Activated CD4-positive, alpha-beta T cell treated with anti-CD3 and anti-CD28 coated beads, Interleukin-2, amount 10 ng/mL, durations not matched to agents 24 days and 14 days (primary cell): Measurements from ENCODE around the gene UCHL1. TPM values are rescaled to one million over a fixed set of nuclear protein-coding genes. Genes with fewer than 3 reads are reported as not detected.

ENCODE experiments used
- DNase-seq: peaks from one replicate; pipeline ENCODE4 v3.0.0; 2022
- H3K27ac Mint-ChIP-seq: one replicate; pipeline ENCODE4 v1.8.0; 2022; ENCODE audit warnings: mild to moderate bottlenecking, mixed read lengths
- H3K27me3 Mint-ChIP-seq: one replicate; pipeline ENCODE4 v1.8.0; 2022; ENCODE audit warnings: mixed read lengths
- H3K36me3 Mint-ChIP-seq: one replicate; pipeline ENCODE4 v1.8.0; 2022; ENCODE audit warnings: low read depth, mild to moderate bottlenecking, mixed read lengths
- H3K4me1 Mint-ChIP-seq: one replicate; pipeline ENCODE4 v1.8.0; 2021; ENCODE audit warnings: mixed read lengths
- H3K4me3 Mint-ChIP-seq: one replicate; pipeline ENCODE4 v1.8.0; 2022; ENCODE audit warnings: mild to moderate bottlenecking, moderate library complexity, mixed read lengths
- H3K9me3 Mint-ChIP-seq: one replicate; pipeline ENCODE4 v1.8.0; 2021; ENCODE audit warnings: mixed read lengths
- intact Hi-C: fragments of 100-400 bp; cut with micrococcal nuclease; formaldehyde crosslinking; loops from one replicate; pipeline ENCODE4 v1.15.1; 2023
- total RNA-seq: library from RNA; stranded (reverse); gene quantifications from 2 replicates; pipeline ENCODE4 v1.2.3, GENCODE V29; 2022

The UCHL1 gene
- total RNA-seq, 1 donor from 2014 or later: 0.35 TPM

DNA sequence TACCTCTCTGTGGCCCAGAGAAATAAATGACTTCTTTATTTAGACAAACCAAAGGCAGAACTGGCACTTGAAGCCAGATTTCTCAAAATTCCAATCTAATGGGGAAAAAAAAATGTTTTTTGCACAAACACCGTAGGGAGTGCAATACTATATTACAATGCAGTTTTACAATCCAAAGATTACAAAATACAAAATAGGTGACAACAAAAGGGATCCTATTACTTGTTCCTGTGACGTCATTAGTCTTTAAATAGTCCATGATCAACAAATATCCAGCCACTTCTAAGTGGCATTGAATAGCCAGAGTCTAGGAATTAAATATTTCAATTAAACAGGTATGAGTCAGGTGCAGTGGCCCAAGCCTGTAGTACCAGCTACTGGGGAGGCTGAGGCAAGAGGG is 39.4 kb upstream of the UCHL1 start:
- peaks cover 65% of the 10 kb centered on the region for H3K27me3 Mint-ChIP-seq
- no peak overlapping the region for H3K27ac Mint-ChIP-seq
- no peak overlapping the region for H3K4me3 Mint-ChIP-seq
- intact Hi-C loops: loop anchor here (5.0 kb wide), 1 partner anchor 40 kb away; the partner anchor contains the start of gene UCHL1
- no peaks in the 10 kb centered on the region for H3K36me3 Mint-ChIP-seq
- H3K9me3 Mint-ChIP-seq: peaks cover 6% of the 10 kb centered on the region
- peaks cover 27% of the 10 kb centered on the region for H3K4me1 Mint-ChIP-seq
- DNase-seq: no peak

DNA sequence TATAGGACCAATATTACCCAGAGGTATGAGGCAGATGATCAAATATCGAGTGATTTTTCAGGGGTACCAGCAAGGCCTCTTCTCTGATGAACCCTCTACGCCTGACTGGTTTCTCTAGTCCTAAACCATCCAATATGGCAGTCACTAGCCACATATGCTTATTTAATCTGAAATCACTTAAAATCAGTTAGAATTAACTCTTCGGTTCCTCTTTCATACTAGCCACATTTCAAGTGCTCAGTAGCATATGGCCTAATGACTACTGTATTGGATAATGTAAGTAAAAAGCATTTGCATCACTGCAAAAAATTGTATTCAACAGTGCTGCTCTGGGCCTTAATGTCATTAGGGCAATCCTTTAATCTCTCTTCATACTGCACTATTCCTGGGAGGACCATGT is 38.0 kb upstream of the UCHL1 start:
- peaks cover 6% of the 10 kb centered on the region for H3K9me3 Mint-ChIP-seq
- no peak overlapping the region for H3K27ac Mint-ChIP-seq
- H3K27me3 Mint-ChIP-seq: peaks cover 59% of the 10 kb centered on the region
- DNase-seq: no peak
- no peak overlapping the region for H3K4me3 Mint-ChIP-seq
- H3K36me3 Mint-ChIP-seq: no peaks in the 10 kb centered on the region
- intact Hi-C loops: loop anchor here (5.0 kb wide), 1 partner anchor 39 kb away; the partner anchor contains the start of gene UCHL1
- peaks cover 16% of the 10 kb centered on the region for H3K4me1 Mint-ChIP-seq

- H3K27ac Mint-ChIP-seq: no peak overlapping the region
- peaks cover 57% of the 10 kb centered on the region for H3K27me3 Mint-ChIP-seq
- H3K36me3 Mint-ChIP-seq: no peaks in the 10 kb centered on the region
These were observed 37.2 kb upstream of the UCHL1 start for GRCh38 chr4:41219421-41219950.

DNA sequence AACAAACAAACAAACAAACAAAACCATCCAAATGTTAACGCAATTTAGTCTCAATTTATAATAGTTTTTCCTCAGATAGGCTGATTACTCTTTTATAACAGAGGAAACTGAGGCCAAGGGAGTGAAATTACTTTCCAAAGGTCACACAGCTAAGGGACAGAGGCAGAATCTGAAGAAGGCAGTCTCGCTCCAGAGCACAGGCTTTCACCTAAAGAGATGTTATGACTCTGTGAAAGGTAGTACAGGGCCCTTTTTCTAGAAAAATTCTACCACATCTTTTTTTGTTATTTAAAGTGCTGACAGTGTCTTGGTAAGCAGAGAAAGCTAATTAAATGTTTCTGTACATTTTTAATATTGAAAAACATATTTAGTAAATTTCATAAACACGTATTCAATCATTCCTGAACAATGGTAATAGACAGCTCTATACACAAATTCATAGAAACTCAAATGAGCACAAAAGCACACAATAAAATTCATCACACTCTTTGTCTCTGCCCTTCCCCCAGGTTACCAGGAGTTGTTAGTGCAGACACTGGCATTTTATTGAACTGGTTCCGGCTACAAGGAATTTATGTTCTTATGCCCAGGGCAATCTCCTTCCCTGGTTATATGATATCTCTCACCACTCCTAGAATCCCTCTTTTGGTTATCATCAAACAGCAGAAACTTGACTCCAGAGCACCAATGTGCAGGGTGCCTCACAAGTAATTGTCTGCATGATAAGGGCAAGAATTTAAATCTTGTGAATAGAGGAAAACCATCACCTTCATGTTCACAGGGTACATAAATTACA is 34.7 kb upstream of the UCHL1 start:
- no peaks in the 10 kb centered on the region for H3K36me3 Mint-ChIP-seq
- intact Hi-C loops: no loop called here
- H3K4me1 Mint-ChIP-seq: peaks cover under 1% of the 10 kb centered on the region
- no peak for DNase-seq
- peaks cover 36% of the 10 kb centered on the region for H3K27me3 Mint-ChIP-seq
- peaks cover 1% of the 10 kb centered on the region for H3K9me3 Mint-ChIP-seq
- H3K4me3 Mint-ChIP-seq: no peak overlapping the region
- no peak overlapping the region for H3K27ac Mint-ChIP-seq

More at GRCh38 chr4:41219421-41219950, 37.2 kb upstream of the UCHL1 start:
- Mint-ChIP-seq H3K9me3 (peaks cover 6% of the 10 kb centered on the region), H3K4me3 (no peak overlapping the region), H3K4me1 (peaks cover 16% of the 10 kb centered on the region)
- intact Hi-C loops: loop anchor here (5.0 kb wide), 1 partner anchor 38 kb away; the partner anchor contains the start of gene UCHL1
- DNase-seq: no peak

DNA sequence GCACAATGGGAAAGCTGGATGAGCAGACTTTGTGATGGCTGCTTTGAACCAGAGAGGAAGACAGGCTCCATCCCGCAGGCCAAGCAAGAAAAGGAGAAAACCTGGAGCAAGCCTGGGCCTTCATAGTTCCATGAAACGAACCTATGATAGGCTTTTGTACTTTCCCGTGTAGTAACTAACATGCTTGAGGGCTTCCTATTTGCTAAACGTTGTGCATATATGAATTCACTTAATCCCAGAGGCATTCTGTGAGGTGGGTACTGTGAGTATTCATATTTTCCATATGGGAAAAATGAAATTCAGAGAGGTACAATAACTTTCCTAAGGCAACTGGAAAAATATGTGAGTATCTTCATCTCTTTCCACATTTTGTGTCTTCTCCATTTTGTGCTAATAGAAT is 28.8 kb upstream of the UCHL1 start:
- H3K27me3 Mint-ChIP-seq: peaks cover 8% of the 10 kb centered on the region
- no peak overlapping the region for H3K4me3 Mint-ChIP-seq
- H3K27ac Mint-ChIP-seq: no peak overlapping the region
- H3K36me3 Mint-ChIP-seq: no peaks in the 10 kb centered on the region
- no peaks in the 10 kb centered on the region for H3K4me1 Mint-ChIP-seq
- H3K9me3 Mint-ChIP-seq: no peaks in the 10 kb centered on the region
- no peak for DNase-seq
- intact Hi-C loops: no loop called here

DNA sequence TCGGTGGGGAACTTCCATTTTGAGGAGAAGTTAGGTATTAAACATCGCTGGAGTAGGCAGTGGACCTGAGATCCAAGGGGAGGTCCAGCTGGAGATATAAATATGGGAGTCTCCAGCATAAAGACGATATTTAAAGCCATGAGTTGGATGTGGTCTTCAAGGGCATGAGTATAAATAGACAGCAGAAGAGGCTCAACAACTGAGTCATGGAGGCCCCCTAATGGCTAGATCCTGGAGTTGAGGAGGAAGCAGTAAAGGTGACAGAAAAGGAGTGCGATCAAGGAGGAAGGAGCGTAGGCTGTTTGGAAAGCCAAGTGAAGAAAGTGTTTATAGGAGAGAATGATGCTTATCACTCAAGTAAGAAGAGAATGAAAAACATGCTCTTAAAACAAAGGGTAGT is 24.3 kb upstream of the UCHL1 start:
- H3K4me1 Mint-ChIP-seq: no peaks in the 10 kb centered on the region
- intact Hi-C loops: no loop called here
- H3K9me3 Mint-ChIP-seq: no peaks in the 10 kb centered on the region
- H3K36me3 Mint-ChIP-seq: no peaks in the 10 kb centered on the region
- H3K27ac Mint-ChIP-seq: no peak overlapping the region
- DNase-seq: no peak
- peaks cover 3% of the 10 kb centered on the region for H3K27me3 Mint-ChIP-seq
- H3K4me3 Mint-ChIP-seq: no peak overlapping the region

- DNase-seq: no peak
- peaks cover 3% of the 10 kb centered on the region for H3K27me3 Mint-ChIP-seq
- H3K36me3 Mint-ChIP-seq: no peaks in the 10 kb centered on the region
- H3K9me3 Mint-ChIP-seq: no peaks in the 10 kb centered on the region
- no peaks in the 10 kb centered on the region for H3K4me1 Mint-ChIP-seq
- intact Hi-C loops: no loop called here
- no peak overlapping the region for H3K27ac Mint-ChIP-seq
- H3K4me3 Mint-ChIP-seq: no peak overlapping the region
These were observed 23.9 kb upstream of the UCHL1 start for GRCh38 chr4:41232856-41233255.

- H3K27me3 Mint-ChIP-seq: peaks cover 3% of the 10 kb centered on the region
- no peak for DNase-seq
- no peaks in the 10 kb centered on the region for H3K36me3 Mint-ChIP-seq
- no peak overlapping the region for H3K27ac Mint-ChIP-seq
- no peak overlapping the region for H3K4me3 Mint-ChIP-seq
- no peaks in the 10 kb centered on the region for H3K4me1 Mint-ChIP-seq
- H3K9me3 Mint-ChIP-seq: no peaks in the 10 kb centered on the region
- intact Hi-C loops: no loop called here
These were observed 20.7 kb upstream of the UCHL1 start for GRCh38 chr4:41236032-41236431.

DNA sequence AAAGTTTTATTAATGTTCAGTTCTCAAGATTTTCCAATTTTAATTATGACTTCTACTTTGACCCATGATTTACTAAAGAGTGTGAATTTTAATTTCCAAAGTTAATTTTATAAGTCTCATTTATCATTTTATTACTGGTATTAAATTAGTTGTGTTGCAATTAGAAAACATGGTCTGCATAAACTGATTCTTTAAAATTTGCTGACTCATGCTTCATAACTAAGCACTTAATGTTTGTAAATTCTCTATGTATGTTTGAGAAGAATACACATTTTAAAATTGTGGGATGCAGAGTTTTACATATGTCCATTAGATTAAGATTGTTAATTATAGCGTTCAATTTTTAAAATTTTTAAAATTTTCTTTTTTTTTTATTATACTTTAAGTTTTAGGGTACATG is 20.2 kb upstream of the UCHL1 start:
- intact Hi-C loops: no loop called here
- H3K9me3 Mint-ChIP-seq: no peaks in the 10 kb centered on the region
- H3K4me1 Mint-ChIP-seq: no peaks in the 10 kb centered on the region
- no peak overlapping the region for H3K4me3 Mint-ChIP-seq
- DNase-seq: no peak
- H3K36me3 Mint-ChIP-seq: no peaks in the 10 kb centered on the region
- H3K27me3 Mint-ChIP-seq: peaks cover 3% of the 10 kb centered on the region
- no peak overlapping the region for H3K27ac Mint-ChIP-seq

DNA sequence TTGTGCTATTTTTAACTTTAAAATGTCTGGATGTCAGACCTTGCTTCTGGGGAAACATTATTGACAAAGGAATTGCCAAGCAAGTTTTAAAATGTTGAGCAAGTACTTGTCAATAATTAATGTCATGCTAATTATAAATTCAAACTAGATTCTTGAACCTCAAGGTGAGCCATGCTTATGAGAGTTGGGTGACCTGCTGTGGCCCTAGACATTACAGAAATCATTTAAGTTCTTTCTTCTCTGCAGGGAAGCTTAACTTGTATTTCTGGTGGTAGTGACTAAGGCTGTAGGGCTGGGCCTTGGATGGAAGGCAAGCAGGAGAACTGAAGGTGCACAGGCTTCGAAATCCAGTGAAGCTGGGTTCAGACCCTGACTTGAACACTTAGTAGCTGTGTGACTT is 14.8 kb upstream of the UCHL1 start:
- intact Hi-C loops: no loop called here
- H3K9me3 Mint-ChIP-seq: no peaks in the 10 kb centered on the region

DNA sequence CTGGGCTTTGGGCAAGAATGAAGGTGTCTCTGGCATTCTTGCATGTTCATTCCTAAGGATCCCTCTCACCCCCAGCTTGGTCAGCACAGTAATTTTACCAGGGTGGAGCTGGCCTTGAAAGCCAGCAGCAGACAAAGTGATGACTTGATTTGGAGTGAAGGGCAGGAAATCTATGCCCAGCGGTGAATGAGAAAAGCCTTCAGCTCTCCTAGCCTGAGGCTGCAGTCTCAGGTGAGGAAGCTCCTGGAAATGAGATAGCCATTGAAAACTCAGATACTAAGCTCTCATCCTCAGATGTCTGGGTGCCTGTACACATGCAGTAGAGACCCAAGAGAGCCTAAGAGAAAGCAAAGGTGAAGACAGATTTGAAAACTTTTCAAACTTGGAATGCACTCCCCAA is 10.7 kb upstream of the UCHL1 start:
- no peak for DNase-seq
- Mint-ChIP-seq H3K4me1 (no peaks in the 10 kb centered on the region), H3K27me3 (peaks cover 3% of the 10 kb centered on the region), H3K4me3 (no peak overlapping the region), H3K27ac (no peak overlapping the region), H3K9me3 (no peaks in the 10 kb centered on the region), H3K36me3 (no peaks in the 10 kb centered on the region)
- intact Hi-C loops: no loop called here

More for the DNA sequence above, 14.8 kb upstream of the UCHL1 start:
- H3K4me3 Mint-ChIP-seq: no peak overlapping the region
- H3K27me3 Mint-ChIP-seq: no peaks in the 10 kb centered on the region
- H3K4me1 Mint-ChIP-seq: no peaks in the 10 kb centered on the region
- H3K27ac Mint-ChIP-seq: no peak overlapping the region
- no peak for DNase-seq
- H3K36me3 Mint-ChIP-seq: no peaks in the 10 kb centered on the region

- Mint-ChIP-seq H3K4me1 (no peaks in the 10 kb centered on the region), H3K4me3 (no peak overlapping the region), H3K27me3 (peaks cover 45% of the 10 kb centered on the region), H3K9me3 (no peaks in the 10 kb centered on the region), H3K27ac (no peak overlapping the region), H3K36me3 (no peaks in the 10 kb centered on the region)
- DNase-seq: no peak
- intact Hi-C loops: loop anchor here (5.0 kb wide), 1 partner anchor 39 kb away; no protein-coding TSS in a partner anchor
These were observed 493 bp upstream of the UCHL1 start for GRCh38 chr4:41256131-41256739.

GRCh38 chr4:41257257-41257901 is 651 bp downstream of the UCHL1 start:
- Mint-ChIP-seq H3K4me1 (no peaks in the 10 kb centered on the region), H3K9me3 (no peaks in the 10 kb centered on the region), H3K27me3 (peaks cover 46% of the 10 kb centered on the region), H3K4me3 (peak overlapping the region; percentile 48), H3K36me3 (no peaks in the 10 kb centered on the region), H3K27ac (no peak overlapping the region)
- intact Hi-C loops: loop anchor here (5.0 kb wide), 1 partner anchor 40 kb away; no protein-coding TSS in a partner anchor
- DNase-seq: peak; percentile 63

- H3K36me3 Mint-ChIP-seq: no peaks in the 10 kb centered on the region
- H3K9me3 Mint-ChIP-seq: no peaks in the 10 kb centered on the region
- no peak overlapping the region for H3K27ac Mint-ChIP-seq
- intact Hi-C loops: loop anchor here (5.0 kb wide), 1 partner anchor 41 kb away; no protein-coding TSS in a partner anchor
- no peaks in the 10 kb centered on the region for H3K4me1 Mint-ChIP-seq
- peak overlapping the region; percentile 48 for H3K4me3 Mint-ChIP-seq
- DNase-seq: no peak
- H3K27me3 Mint-ChIP-seq: peaks cover 46% of the 10 kb centered on the region
These were observed 1.2 kb downstream of the UCHL1 start for GRCh38 chr4:41257906-41258305.
